GM10248 (cell line): ENCODE measurements around the gene ST6GAL1.
"Not testable (repeated sequence)": the region's sequence is repeated elsewhere in the genome, so short reads cannot be mapped to it uniquely, and the experiment has no call there.

Source experiments
- CTCF ChIA-PET: fragments of 300-600 bp; sonication (Branson Sonifier 250); formaldehyde crosslinking; extraction: SDS; loops from one replicate; lab custom pipeline; 2021; ENCODE audit warnings: antibody characterized with exemption; lab: Yijun Ruan, JAX
- POLR2A ChIA-PET: fragments of 350-650 bp; sonication (Branson Sonifier 250); formaldehyde crosslinking; extraction: SDS; loops from one replicate; lab custom pipeline; 2020; ENCODE audit warnings: antibody characterized with exemption; lab: Yijun Ruan, JAX
- DNase-seq: peaks from one replicate; pipeline ENCODE4 v3.0.0; 2012; ENCODE audit errors: extremely low spot score
- TF ChIP-seq, protein P1 (sequence below): IDR thresholded peaks from 2 replicates; pipeline ENCODE4 v1.5.1; 2012; ENCODE audit warnings: mild to moderate bottlenecking, low read depth; ENCODE audit errors: extremely low read depth, missing control alignments, control extremely low read depth

Gene ST6GAL1, protein sequence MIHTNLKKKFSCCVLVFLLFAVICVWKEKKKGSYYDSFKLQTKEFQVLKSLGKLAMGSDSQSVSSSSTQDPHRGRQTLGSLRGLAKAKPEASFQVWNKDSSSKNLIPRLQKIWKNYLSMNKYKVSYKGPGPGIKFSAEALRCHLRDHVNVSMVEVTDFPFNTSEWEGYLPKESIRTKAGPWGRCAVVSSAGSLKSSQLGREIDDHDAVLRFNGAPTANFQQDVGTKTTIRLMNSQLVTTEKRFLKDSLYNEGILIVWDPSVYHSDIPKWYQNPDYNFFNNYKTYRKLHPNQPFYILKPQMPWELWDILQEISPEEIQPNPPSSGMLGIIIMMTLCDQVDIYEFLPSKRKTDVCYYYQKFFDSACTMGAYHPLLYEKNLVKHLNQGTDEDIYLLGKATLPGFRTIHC

DNA sequence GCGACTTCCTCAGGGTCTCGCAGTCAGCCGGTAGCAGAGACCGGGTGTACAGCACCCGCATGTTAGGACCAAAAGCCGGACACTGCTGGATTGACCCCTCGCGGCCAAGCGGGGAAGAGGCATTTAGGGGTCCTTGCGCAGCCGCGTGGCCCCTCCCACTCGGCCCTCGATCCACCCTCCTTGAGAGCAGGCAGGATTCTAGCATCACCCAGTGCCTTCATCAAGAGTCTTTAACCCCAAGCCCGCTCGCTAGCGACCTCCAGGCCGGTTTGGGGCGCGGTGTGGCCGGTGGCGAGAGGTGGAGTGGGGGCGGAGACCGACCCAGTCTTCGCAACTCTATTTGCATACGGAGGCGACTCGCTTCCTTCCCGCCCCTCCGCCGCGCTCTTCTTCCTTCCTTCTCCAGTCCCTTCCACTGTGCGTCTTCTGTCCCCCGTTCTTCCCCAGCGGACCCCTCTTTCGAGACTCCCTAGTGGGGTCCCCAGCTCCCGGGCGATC lies at the start of gene ST6GAL1:
ST6GAL1 (plus strand) TSS at position 384 of the 498 bp plus-strand sequence. CDS start 112,178 bp downstream, outside the sequence.
- TF ChIP-seq, protein P1, sequence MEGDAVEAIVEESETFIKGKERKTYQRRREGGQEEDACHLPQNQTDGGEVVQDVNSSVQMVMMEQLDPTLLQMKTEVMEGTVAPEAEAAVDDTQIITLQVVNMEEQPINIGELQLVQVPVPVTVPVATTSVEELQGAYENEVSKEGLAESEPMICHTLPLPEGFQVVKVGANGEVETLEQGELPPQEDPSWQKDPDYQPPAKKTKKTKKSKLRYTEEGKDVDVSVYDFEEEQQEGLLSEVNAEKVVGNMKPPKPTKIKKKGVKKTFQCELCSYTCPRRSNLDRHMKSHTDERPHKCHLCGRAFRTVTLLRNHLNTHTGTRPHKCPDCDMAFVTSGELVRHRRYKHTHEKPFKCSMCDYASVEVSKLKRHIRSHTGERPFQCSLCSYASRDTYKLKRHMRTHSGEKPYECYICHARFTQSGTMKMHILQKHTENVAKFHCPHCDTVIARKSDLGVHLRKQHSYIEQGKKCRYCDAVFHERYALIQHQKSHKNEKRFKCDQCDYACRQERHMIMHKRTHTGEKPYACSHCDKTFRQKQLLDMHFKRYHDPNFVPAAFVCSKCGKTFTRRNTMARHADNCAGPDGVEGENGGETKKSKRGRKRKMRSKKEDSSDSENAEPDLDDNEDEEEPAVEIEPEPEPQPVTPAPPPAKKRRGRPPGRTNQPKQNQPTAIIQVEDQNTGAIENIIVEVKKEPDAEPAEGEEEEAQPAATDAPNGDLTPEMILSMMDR, result peak; percentile 35
- POLR2A ChIA-PET, result no interaction called here
- DNase-seq, result peak; percentile 84
- CTCF ChIA-PET, result interaction anchor here (1.0 to 4.4 kb wide), 3 partner anchors 8 to 86 kb away, joined by 3 to 14 read pairs (median 6); no protein-coding TSS in a partner anchor

DNA sequence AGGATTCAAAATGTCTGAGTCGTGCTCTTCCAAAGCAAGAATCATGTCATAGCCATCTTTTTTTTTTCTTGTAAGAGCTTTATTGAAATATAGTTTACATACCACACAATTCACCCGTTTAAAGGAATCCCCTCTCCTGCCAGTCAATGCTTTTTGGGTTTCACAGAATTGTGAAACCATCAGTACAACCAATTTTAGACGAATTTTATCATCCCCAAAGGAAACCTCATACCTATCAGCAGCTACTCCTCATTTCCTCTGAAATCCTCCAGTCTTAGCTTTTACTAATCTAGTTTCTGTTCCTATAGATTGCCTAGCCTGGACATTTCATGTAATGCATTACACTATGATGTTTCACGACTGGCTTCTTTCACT lies 48.2 kb upstream of the ST6GAL1 start:
- POLR2A ChIA-PET, result no interaction called here
- no peak for DNase-seq
- TF ChIP-seq, protein P1, result no peak
- CTCF ChIA-PET, result interaction anchor here (2.7 kb wide), 1 partner anchor 33 kb away, joined by 8 read pairs; no protein-coding TSS in a partner anchor

DNA sequence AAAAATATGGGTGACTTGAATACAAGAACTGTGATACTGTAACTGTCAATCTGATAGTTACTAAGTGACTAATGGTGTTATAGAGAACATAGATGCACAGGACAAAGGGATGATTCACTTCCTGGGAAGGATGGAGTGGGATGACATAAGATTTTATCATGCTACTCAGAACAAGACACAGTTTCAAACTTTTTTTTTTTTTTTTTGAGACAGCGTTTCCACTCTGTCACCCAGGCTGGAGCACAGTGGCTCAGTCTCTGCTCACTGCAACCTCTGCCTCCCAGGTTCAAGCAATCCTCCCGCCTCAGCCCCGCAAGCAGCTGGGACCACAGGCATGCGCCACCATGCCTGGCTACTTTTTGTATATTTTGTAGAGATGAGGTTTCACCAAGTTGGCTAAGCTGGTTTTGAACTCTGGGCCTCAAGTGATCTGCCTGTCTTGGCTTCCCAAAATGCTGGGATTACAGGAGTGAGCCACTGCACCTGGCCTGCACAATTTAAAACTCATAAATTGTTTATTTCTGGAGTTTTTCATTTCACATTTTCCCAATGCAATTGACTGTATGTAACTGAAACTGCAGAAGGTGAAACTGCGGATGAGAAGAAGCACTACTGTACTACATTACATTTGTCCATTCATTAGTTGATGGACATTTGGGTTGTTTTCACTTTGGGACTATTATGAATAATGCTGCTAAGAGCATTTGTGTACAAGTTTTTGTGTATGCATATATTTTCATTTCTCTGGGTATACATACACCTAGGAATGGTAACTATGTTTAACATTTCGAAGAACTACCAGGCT lies 47.2 kb upstream of the ST6GAL1 start:
- no peak for DNase-seq
- TF ChIP-seq, protein P1, result no peak
- CTCF ChIA-PET, result interaction anchor here (2.7 kb wide), 1 partner anchor 33 kb away, joined by 8 read pairs; no protein-coding TSS in a partner anchor
- POLR2A ChIA-PET, result no interaction called here

DNA sequence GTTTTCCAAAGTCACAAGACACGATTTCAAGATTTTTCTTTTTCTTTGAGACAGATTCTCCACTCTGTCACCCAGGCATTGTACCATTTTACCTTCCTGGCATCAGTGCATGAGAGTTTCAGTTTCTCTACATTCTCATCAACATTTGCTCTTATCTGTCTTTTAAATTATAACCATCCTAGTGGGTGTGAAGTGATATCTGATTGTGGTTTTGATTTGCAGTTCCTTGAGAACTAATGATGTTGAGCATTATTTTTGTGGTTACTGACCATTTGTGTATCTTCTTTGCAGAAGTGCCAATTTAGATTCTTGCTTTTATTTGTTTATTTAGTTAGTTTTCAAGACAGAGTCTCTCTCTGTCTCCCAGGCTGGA lies 46.7 kb upstream of the ST6GAL1 start:
- no peak for DNase-seq
- TF ChIP-seq, protein P1, result no peak
- POLR2A ChIA-PET, result no interaction called here
- CTCF ChIA-PET, result no interaction called here

DNA sequence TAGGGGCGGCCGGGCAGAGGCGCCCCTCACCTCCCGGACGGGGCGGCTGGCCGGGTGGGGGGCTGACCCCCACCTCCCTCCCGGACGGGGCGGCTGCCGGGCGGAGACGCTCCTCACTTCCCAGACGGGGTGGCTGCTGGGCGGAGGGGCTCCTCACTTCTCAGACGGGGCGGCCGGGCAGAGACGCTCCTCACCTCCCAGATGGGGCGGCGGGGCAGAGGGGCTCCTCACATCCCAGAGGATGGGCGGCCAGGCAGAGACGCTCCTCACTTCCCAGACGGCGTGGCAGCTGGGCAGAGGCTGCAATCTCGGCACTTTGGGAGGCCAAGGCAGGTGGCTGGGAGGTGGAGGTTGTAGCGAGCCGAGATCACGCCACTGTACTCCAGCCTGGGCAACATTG lies 45.5 kb upstream of the ST6GAL1 start:
- CTCF ChIA-PET, DNase-seq, POLR2A ChIA-PET: not testable (repeated sequence)

DNA sequence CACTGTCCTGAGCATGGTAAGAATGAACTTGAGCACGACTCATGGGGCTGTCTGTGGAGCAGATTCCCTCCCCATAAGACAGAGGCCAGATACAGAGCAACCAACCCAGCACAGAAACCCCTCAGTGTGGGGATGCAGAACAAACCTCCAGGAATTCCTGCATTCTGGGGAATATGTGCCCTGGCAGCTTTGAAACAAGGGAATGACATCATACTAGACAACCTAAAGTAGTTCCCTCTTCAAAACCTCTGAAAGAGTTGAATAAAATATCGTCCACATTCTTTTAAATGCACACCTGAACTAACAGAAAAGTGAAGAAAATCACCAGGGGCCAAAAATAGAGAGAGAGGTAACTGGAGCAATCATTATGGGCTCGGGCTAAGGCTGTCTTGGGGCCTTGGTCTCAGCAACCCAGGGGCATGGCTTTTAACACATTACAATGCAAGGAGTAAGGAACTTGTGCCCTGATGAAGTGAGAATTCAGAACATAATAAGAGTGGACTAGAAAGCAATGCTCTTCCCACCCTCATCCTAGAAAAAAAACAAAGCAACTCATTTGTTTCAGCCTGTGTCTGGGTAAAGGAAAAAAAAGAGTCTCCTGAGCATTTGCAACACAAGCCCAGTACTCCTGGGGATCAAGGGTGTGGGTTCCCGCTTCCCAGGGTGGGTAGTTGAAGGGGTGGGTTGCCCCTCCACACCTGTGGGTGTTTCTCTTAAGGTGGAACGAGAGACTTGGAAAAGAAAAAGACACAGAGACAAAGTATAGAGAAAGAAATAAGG lies 43.9 kb upstream of the ST6GAL1 start:
- CTCF ChIA-PET, result no interaction called here
- POLR2A ChIA-PET, result no interaction called here
- TF ChIP-seq, protein P1, result no peak
- no peak for DNase-seq

DNA sequence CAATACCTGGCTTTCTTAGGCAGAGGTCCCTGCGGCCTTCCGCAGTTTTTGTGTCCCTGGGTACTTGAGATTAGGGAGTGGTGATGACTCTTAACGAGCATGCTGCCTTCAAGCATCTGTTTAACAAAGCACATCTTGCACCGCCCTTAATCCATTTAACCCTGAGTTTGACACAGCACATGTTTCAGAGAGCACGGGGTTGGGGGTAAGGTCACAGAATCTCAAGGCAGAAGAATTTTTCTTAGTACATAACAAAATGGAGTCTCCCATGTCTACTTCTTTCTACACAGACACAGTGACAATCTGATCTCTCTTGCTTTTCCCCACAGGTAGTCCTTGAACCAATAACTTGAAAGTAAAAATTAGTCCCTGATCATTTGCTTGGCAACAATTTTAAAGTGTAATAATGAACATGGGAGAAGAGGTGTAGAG lies 42.8 kb upstream of the ST6GAL1 start:
- CTCF ChIA-PET, POLR2A ChIA-PET, DNase-seq: not testable (repeated sequence)
